Endothelial cell of umbilical vein (primary cell): ENCODE data around the gene MCTP2. TPM values are rescaled to one million over a fixed set of nuclear protein-coding genes. Genes with fewer than 3 reads are reported as not detected.

Experiments
- BruUV-seq: library from RNA; stranded (reverse); fragments of 400-500 nt; replicated peaks from 2 replicates; lab custom pipeline; 2021; lab: Mats Ljungman, UMichigan
- CTCF ChIA-PET: fragments of 300-600, 350-600 bp; sonication (Branson Sonifier 250); formaldehyde crosslinking; loops from one replicate; lab custom pipeline; 2021; ENCODE audit warnings: antibody characterized with exemption, inconsistent platforms; lab: Charles Lee
- POLR2A ChIA-PET: fragments of 300-600, 350-600 bp; sonication (Branson Sonifier 250); formaldehyde crosslinking; loops from one replicate; lab custom pipeline; 2021; ENCODE audit warnings: antibody characterized with exemption, inconsistent platforms; lab: Charles Lee
- DNase-seq: peaks from one replicate; pipeline ENCODE4 v3.0.0-alpha.2; 2011; ENCODE audit warnings: low read depth, low spot score
- FAIRE-seq: peaks from 2 replicates; lab custom pipeline; 2011; peaks lifted over from hg19 to GRCh38; lab: Jason Lieb, UNC
- H2AFZ ChIP-seq: 2 replicates; pipeline ENCODE4 v1.6.0; 2012; ENCODE audit warnings: low read depth, low read length, control low read depth, inconsistent platforms
- H3K27ac ChIP-seq: 2 replicates; pipeline ENCODE4 v1.5.1; 2011; ENCODE audit warnings: low read depth, mild to moderate bottlenecking, control low read depth, low read length, moderate library complexity; ENCODE audit not compliant: insufficient read depth
- H3K27me3 ChIP-seq, 2 experiments: 2 replicates each; pipeline versions ENCODE4 v1.6.0 to v1.6.1; 2011; ENCODE audit warnings: low read length in 2 of 2, mixed read lengths in 1 of 2; ENCODE audit not compliant: control insufficient read depth in 2 of 2, insufficient read depth in 2 of 2
- H3K36me3 ChIP-seq, 2 experiments: 2 replicates in 1 of 2; 3 replicates in 1 of 2; pipeline ENCODE4 v1.5.1; 2011; ENCODE audit warnings: low read length in 2 of 2, mild to moderate bottlenecking in 1 of 2, moderate library complexity in 1 of 2; ENCODE audit not compliant: control insufficient read depth in 2 of 2, insufficient read depth in 2 of 2; ENCODE audit errors: extremely low read depth in 1 of 2
- H3K4me1 ChIP-seq: 3 replicates; pipeline ENCODE4 v1.5.1; 2011; ENCODE audit warnings: mild to moderate bottlenecking, low read length; ENCODE audit not compliant: control insufficient read depth, insufficient read depth; ENCODE audit errors: extremely low read depth
- H3K4me2 ChIP-seq: 2 replicates; pipeline ENCODE4 v1.6.1; 2011; ENCODE audit warnings: low read length, control low read depth, mixed read lengths; ENCODE audit not compliant: insufficient read depth
- H3K4me3 ChIP-seq, 3 experiments: fragments of 200-600 bp in 1 of 3; sonication (generic), shearing (Covaris generic) in 1 of 3; replicated peaks in 1 of 3; 2 replicates each; pipeline ENCODE4 v1.5.1; 2011 to 2016; ENCODE audit warnings: control low read depth in 3 of 3, low read length in 3 of 3, mild to moderate bottlenecking in 2 of 3, inconsistent platforms in 1 of 3, low read depth in 1 of 3, moderate library complexity in 1 of 3; ENCODE audit not compliant: insufficient read depth in 1 of 3
- H3K79me2 ChIP-seq: 2 replicates; pipeline ENCODE4 v1.6.0; 2012; ENCODE audit warnings: low read length, inconsistent platforms; ENCODE audit not compliant: control insufficient read depth, insufficient read depth
- H3K9ac ChIP-seq: replicated peaks from 2 replicates; pipeline ENCODE3; 2011; ENCODE audit warnings: low read length, control low read depth; ENCODE audit not compliant: insufficient read depth; ENCODE audit errors: extremely low read depth
- H3K9me1 ChIP-seq: replicated peaks from 3 replicates; pipeline ENCODE4 v1.6.0; 2011; ENCODE audit warnings: mild to moderate bottlenecking, low read length; ENCODE audit not compliant: control insufficient read depth, insufficient read depth; ENCODE audit errors: extremely low read depth
- H3K9me3 ChIP-seq: replicated peaks from 2 replicates; pipeline ENCODE4 v1.5.1; 2012; ENCODE audit warnings: low read length, inconsistent platforms; ENCODE audit not compliant: control insufficient read depth, insufficient read depth
- H4K20me1 ChIP-seq: replicated peaks from 2 replicates; pipeline ENCODE3; 2011; ENCODE audit warnings: mild to moderate bottlenecking, low read length; ENCODE audit not compliant: control insufficient read depth, insufficient read depth; ENCODE audit errors: extremely low read depth
- FOS ChIP-seq: IDR thresholded peaks from 2 replicates; pipeline ENCODE4 v1.6.1; 2011; ENCODE audit warnings: mild to moderate bottlenecking, low read length, moderate library complexity, borderline replicate concordance; ENCODE audit not compliant: insufficient read depth
- JUN ChIP-seq: IDR thresholded peaks from 2 replicates; pipeline ENCODE4 v1.6.1; 2011; ENCODE audit warnings: borderline replicate concordance, low read depth; ENCODE audit not compliant: insufficient read length, insufficient read depth
- MAX ChIP-seq: IDR thresholded peaks from 2 replicates; pipeline ENCODE4 v1.6.1; 2011; ENCODE audit not compliant: insufficient read depth, insufficient read length
- MYC ChIP-seq: IDR thresholded peaks from one replicate; pipeline ENCODE4 v1.6.1; 2011; ENCODE audit warnings: mild to moderate bottlenecking, low read depth, low read length
- dilution Hi-C: fragments of 300-500 bp; cut with MboI; formaldehyde crosslinking; loops from one replicate; pipeline ENCODE4 v1.15.0; 2019; ENCODE audit warnings: low sequenced_read_pairs; ENCODE audit not compliant: extremely low pct_ligation_motif_present
- intact Hi-C: fragments of 100-400 bp; cut with micrococcal nuclease; formaldehyde crosslinking; loops from one replicate; pipeline ENCODE4 v1.10.0; 2022
- polyA plus RNA-seq, 4 experiments: library from polyadenylated mRNA; depleted of rRNA in 3 of 4; stranded (reverse) in 3 of 4; unstranded in 1 of 4; fragments of >200 nt; gene quantifications; 2 replicates each; pipeline versions ENCODE4 v1.2.1 to v1.2.3, GENCODE V29; 2011 to 2012; ENCODE audit warnings: missing spikeins in 1 of 4
- total RNA-seq: library from RNA; stranded (reverse); gene quantifications from 2 replicates; pipeline ENCODE4 v1.2.3, GENCODE V29; 2021

MCTP2 gene
- total and polyA plus RNA-seq, 2 donors (not counting 3 experiments of a cell fraction or from before 2014, with no cell fraction given) = 0.01 to 0.75 TPM

- H2AFZ ChIP-seq = no peak overlapping the region
- TF ChIP-seq JUN = no peak
- TF ChIP-seq FOS = no peak
- no peak for DNase-seq
- H3K36me3 ChIP-seq = no peaks in the 10 kb centered on the region
- no peaks in the 10 kb centered on the region for H3K4me1 ChIP-seq
- H3K9me3 ChIP-seq = no peaks in the 10 kb centered on the region
- H3K27me3 ChIP-seq = no peaks in the 10 kb centered on the region
- H3K27ac ChIP-seq = no peak overlapping the region
- no peak for FAIRE-seq
- no peak overlapping the region for H3K4me3 ChIP-seq
- BruUV-seq = no TSS peak
- ChIA-PET POLR2A (no interaction called here), CTCF (no interaction called here)
- H3K79me2 ChIP-seq = no peaks in the 10 kb centered on the region
- H3K9ac ChIP-seq = no peak overlapping the region
- no peaks in the 10 kb centered on the region for H3K9me1 ChIP-seq
- intact Hi-C loops (no loop called here), dilution Hi-C loops (no loop called here)
- no peaks in the 10 kb centered on the region for H4K20me1 ChIP-seq
- H3K4me2 ChIP-seq = no peak overlapping the region
These were observed 123.3 kb downstream of the MCTP2 start for GRCh38 chr15:94354655-94355054.

GRCh38 chr15:94359716-94360115 is 128.4 kb downstream of the MCTP2 start:
- H3K4me3 ChIP-seq = no peak overlapping the region
- H3K27ac ChIP-seq = no peak overlapping the region
- no peak overlapping the region for H3K9ac ChIP-seq
- H3K9me3 ChIP-seq = no peaks in the 10 kb centered on the region
- intact Hi-C loops = no loop called here
- no peak overlapping the region for H2AFZ ChIP-seq
- FAIRE-seq (no peak), DNase-seq (no peak)
- H3K4me2 ChIP-seq = no peak overlapping the region
- TF ChIP-seq MYC (no peak), MAX (no peak)
- no peaks in the 10 kb centered on the region for H3K9me1 ChIP-seq
- ChIA-PET CTCF (interaction anchor here (0.7 kb wide), 1 partner anchor 14 kb away, joined by 4 read pairs; no protein-coding TSS in a partner anchor), POLR2A (no interaction called here)
- no peaks in the 10 kb centered on the region for H3K36me3 ChIP-seq
- no peaks in the 10 kb centered on the region for H4K20me1 ChIP-seq
- no peaks in the 10 kb centered on the region for H3K79me2 ChIP-seq
- H3K4me1 ChIP-seq = no peaks in the 10 kb centered on the region
- dilution Hi-C loops = no loop called here
- H3K27me3 ChIP-seq = no peaks in the 10 kb centered on the region
- no TSS peak for BruUV-seq
